Thyroid gland (tissue), 4 donors: ENCODE data around the gene OR2AJ1.

Experiments used
- CTCF ChIP-seq, 6 experiments: fragments of 200-600 bp in 3 of 6; fragments of 450-650 bp in 3 of 6; sonication (generic) in 3 of 6; IDR thresholded peaks; one replicate each; pipeline ENCODE4 v1.5.1; 2016 to 2019; ENCODE audit warnings: antibody characterized with exemption in 6 of 6, mild to moderate bottlenecking in 2 of 6, inconsistent platforms in 1 of 6, moderate library complexity in 1 of 6
- POLR2A ChIP-seq, 2 donors: fragments of 450-650 bp; IDR thresholded peaks; one replicate each; pipeline ENCODE4 v1.6.1; 2017; ENCODE audit warnings: antibody characterized with exemption in 2 of 2, mild to moderate bottlenecking in 2 of 2, moderate library complexity in 1 of 2

GRCh38 chr1:247964933-247965332 is 40.2 kb downstream of the OR2AJ1 start, which contains the start of gene OR2AK2:
- no peak for TF ChIP-seq CTCF (IDR thresholded peaks at IDR 0.05)
- no peak for TF ChIP-seq POLR2A (IDR thresholded peaks at IDR 0.05)
